Karpas-422 (cell line): ENCODE results near the gene PRRT3. TPM values are rescaled to one million over a fixed set of nuclear protein-coding genes. Genes with fewer than 3 reads are reported as not detected.
A peak's percentile ranks its signal among the peaks of the same experiment; 100 is the strongest.

Source experiments
- DNase-seq: peaks from one replicate; pipeline ENCODE4 v3.0.0-alpha.2; 2015
- H2AFZ ChIP-seq: fragments of 200-600 bp; sonication (generic); 2 replicates; pipeline ENCODE4 v1.6.1; 2014; ENCODE audit warnings: antibody characterized with exemption, low read length, mixed read lengths
- H3K27ac ChIP-seq: fragments of 200-600 bp; sonication (generic); 2 replicates; pipeline ENCODE4 v1.5.1; 2014; ENCODE audit warnings: mild to moderate bottlenecking, low read length, moderate library complexity
- H3K27me3 ChIP-seq: fragments of 200-600 bp; sonication (generic); 2 replicates; pipeline ENCODE4 v1.6.1; 2014; ENCODE audit warnings: low read length, mixed read lengths
- H3K36me3 ChIP-seq: fragments of 200-600 bp; sonication (generic); 2 replicates; pipeline ENCODE4 v1.6.1; 2014; ENCODE audit warnings: low read length, mixed read lengths; ENCODE audit not compliant: insufficient read depth
- H3K4me1 ChIP-seq: fragments of 200-600 bp; sonication (generic); 2 replicates; pipeline ENCODE4 v1.6.1; 2014; ENCODE audit warnings: mild to moderate bottlenecking, low read length, mixed read lengths
- H3K4me2 ChIP-seq: fragments of 200-600 bp; sonication (generic); 2 replicates; pipeline ENCODE4 v1.6.1; 2014; ENCODE audit warnings: low read length, low read depth, mild to moderate bottlenecking; ENCODE audit not compliant: poor library complexity, severe bottlenecking
- H3K4me3 ChIP-seq: fragments of 200-600 bp; sonication (generic); 2 replicates; pipeline ENCODE4 v1.5.1; 2014; ENCODE audit warnings: mild to moderate bottlenecking, antibody characterized with exemption, low read length, mixed read lengths
- H3K79me2 ChIP-seq: fragments of 200-600 bp; sonication (generic); 2 replicates; pipeline ENCODE4 v1.6.1; 2014; ENCODE audit warnings: mild to moderate bottlenecking, low read length, mixed read lengths
- H3K9ac ChIP-seq: fragments of 200-600 bp; sonication (generic); 2 replicates; pipeline ENCODE4 v1.6.0; 2014; ENCODE audit warnings: low read length
- H3K9me2 ChIP-seq: fragments of 200-600 bp; sonication (generic), shearing (Covaris generic); replicated peaks from 2 replicates; pipeline ENCODE4 v1.6.0; 2014; ENCODE audit warnings: mild to moderate bottlenecking, low read length, moderate library complexity; ENCODE audit not compliant: insufficient read depth
- H3K9me3 ChIP-seq: fragments of 300-700, 200-600 bp; sonication (generic); 2 replicates; pipeline ENCODE4 v1.6.1; 2014; ENCODE audit warnings: low read length, mixed read lengths
- H4K20me1 ChIP-seq: fragments of 200-600 bp; sonication (generic); 2 replicates; pipeline ENCODE4 v1.6.1; 2014; ENCODE audit warnings: mild to moderate bottlenecking, antibody characterized with exemption, low read length, low read depth; ENCODE audit not compliant: insufficient read depth
- total RNA-seq: library from RNA; depleted of rRNA; stranded (reverse); fragments of >200 nt; shearing (Covaris generic); gene quantifications from 2 replicates; pipeline ENCODE4 v1.2.3, GENCODE V29; 2014; ENCODE audit warnings: low replicate concordance

The PRRT3 gene
- total RNA-seq, 1 experiment from 2014 or later, result 1.0 TPM

DNA sequence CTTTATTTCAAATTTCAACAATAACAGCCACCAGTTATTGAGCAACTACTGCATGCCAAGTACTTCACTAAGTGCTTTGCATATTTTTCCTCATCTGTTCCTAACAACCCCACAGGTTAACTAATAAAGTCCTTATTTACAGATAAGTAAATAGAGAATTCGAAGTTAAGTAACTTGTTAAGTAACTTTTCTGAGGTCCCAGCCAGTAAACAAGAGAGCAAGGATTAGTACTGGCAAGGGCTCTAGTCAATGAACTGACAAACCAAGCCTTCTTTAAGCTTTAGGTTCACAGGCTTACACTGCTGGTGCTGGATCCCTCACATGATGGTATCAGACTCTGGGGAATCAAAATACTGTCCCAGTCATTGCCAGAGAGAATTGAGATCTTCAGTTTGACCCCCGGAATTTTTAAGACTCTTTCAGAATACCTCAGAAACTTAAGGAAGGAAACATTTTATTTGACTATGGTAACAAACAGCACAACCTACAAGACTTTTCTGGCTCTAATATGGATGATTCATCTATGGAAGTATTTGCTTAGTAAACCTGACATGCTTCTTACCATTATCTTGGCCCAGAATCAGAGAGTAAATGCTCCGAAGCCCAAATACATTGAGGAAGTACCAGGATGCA, 17.9 kb upstream of the PRRT3 start:
- H3K4me2 ChIP-seq, result no peak overlapping the region
- peaks cover 23% of the 10 kb centered on the region for H3K36me3 ChIP-seq
- no peak overlapping the region for H3K9ac ChIP-seq

DNA sequence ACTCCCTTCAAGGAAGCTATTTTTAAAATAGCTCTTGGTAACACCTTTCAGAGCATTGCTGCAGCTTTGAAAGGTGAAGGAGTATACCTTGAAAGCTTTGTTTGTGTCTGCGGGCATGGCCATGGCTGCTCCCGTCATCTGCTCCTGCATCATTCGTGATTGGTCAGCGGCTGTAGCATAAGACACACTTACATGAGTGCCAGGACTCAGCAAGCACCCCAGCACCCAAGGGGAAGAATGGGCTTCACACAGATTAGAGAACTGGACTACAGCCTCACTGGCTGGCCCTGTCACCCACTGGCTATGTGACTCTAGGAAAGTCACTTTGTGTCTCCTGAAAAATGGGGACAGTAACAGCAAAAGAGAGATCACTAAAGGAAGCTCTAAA, 17.4 kb upstream of the PRRT3 start:
- Histone ChIP-seq H3K27me3 (no peaks in the 10 kb centered on the region), H2AFZ (no peak overlapping the region), H3K4me1 (no peaks in the 10 kb centered on the region), H3K9me3 (no peaks in the 10 kb centered on the region), H3K4me3 (no peak overlapping the region), H3K9ac (no peak overlapping the region), H4K20me1 (no peaks in the 10 kb centered on the region), H3K79me2 (no peaks in the 10 kb centered on the region), H3K9me2 (no peaks in the 10 kb centered on the region), H3K4me2 (no peak overlapping the region), H3K36me3 (peaks cover 23% of the 10 kb centered on the region), H3K27ac (no peak overlapping the region)
- DNase-seq, result no peak

More for the DNA sequence above, 17.9 kb upstream of the PRRT3 start:
- H3K9me3 ChIP-seq, result no peaks in the 10 kb centered on the region
- no peak for DNase-seq
- H3K4me1 ChIP-seq, result no peaks in the 10 kb centered on the region
- no peaks in the 10 kb centered on the region for H3K9me2 ChIP-seq
- no peaks in the 10 kb centered on the region for H4K20me1 ChIP-seq
- no peak overlapping the region for H2AFZ ChIP-seq
- no peak overlapping the region for H3K4me3 ChIP-seq
- H3K79me2 ChIP-seq, result no peaks in the 10 kb centered on the region
- no peak overlapping the region for H3K27ac ChIP-seq
- H3K27me3 ChIP-seq, result no peaks in the 10 kb centered on the region

DNA sequence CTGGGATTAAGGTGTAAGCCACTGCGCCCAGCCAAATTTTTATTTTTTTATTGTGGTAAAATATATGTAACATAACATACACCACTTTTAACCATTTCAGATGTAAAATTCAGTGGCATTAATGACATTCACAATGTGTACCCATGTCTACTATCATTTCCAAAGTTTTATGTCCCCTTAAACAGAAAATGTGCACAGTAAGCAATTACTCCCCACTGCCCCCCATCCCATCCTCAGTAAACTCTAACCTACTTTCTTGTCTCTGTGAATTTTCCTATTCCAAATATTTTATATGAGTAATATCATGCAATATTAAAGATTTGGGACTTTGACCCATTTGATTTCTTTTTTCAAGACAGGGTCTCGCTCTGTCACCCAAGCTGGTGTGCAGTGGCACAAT, 14.6 kb upstream of the PRRT3 start:
- no peaks in the 10 kb centered on the region for H3K9me3 ChIP-seq
- H3K9me2 ChIP-seq, result no peaks in the 10 kb centered on the region
- no peak overlapping the region for H3K27ac ChIP-seq
- H3K9ac ChIP-seq, result no peak overlapping the region
- no peaks in the 10 kb centered on the region for H3K27me3 ChIP-seq
- no peaks in the 10 kb centered on the region for H3K4me1 ChIP-seq
- no peak for DNase-seq
- no peaks in the 10 kb centered on the region for H3K79me2 ChIP-seq
- no peaks in the 10 kb centered on the region for H4K20me1 ChIP-seq
- peaks cover 18% of the 10 kb centered on the region for H3K36me3 ChIP-seq
- no peak overlapping the region for H3K4me2 ChIP-seq
- H3K4me3 ChIP-seq, result no peak overlapping the region
- no peak overlapping the region for H2AFZ ChIP-seq

DNA sequence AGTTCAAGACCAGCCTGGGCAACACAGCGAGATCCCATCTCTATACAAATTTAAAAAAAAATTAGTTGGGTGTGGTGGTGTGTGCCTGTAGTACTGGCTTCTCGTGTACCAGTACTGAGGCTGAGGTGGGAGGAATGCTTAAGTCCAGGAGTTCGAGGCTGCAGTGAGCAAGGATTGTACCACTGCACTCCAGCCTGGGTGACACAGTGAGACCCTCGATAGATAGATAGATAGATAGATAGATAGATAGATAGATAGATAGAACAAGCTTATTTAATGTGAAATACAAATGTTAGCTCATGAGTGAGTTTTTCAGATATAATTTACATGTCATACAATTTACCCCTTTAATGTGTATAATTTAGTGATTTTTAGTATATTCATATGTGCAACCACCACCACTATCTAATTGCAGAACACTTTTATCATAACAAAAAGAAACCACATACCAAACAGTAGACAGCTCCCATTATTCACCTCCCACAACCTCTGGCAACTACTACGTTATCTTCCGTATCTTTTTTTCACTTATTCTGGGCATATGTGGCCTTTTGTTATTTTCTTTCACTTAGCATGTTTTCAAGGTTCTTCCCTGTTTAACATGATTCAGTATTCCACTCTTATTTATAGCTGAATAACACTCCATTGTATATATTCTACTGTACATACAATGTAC, 13.1 kb upstream of the PRRT3 start:
- no peaks in the 10 kb centered on the region for H3K9me2 ChIP-seq
- H4K20me1 ChIP-seq, result no peaks in the 10 kb centered on the region
- H3K4me2 ChIP-seq, result no peak overlapping the region
- H3K4me3 ChIP-seq, result no peak overlapping the region
- no peaks in the 10 kb centered on the region for H3K4me1 ChIP-seq
- H2AFZ ChIP-seq, result no peak overlapping the region
- H3K9me3 ChIP-seq, result no peaks in the 10 kb centered on the region
- H3K79me2 ChIP-seq, result no peaks in the 10 kb centered on the region
- H3K27ac ChIP-seq, result no peak overlapping the region
- H3K27me3 ChIP-seq, result no peaks in the 10 kb centered on the region
- no peak for DNase-seq
- H3K9ac ChIP-seq, result no peak overlapping the region
- H3K36me3 ChIP-seq, result peaks cover 14% of the 10 kb centered on the region

DNA sequence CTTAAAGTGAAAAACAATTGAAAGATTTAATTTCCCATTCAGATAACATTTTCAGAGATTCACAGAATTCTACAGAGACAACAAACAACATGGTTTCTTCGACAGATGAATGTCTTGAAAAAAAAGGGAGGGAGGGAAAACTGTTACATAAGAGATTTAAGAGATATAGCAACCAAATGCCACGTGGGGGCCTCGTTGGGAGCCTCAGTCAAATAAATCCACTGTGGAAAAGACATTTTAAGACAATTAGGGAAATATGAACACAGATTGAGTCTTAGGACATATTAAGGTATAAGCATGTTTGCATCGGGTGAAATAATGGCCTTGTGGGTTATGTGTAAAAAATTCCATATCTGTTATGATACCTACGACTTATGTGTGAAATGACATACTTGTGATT, 5.0 kb upstream of the PRRT3 start:
- DNase-seq, result no peak
- Histone ChIP-seq H3K27ac (no peak overlapping the region), H3K36me3 (no peaks in the 10 kb centered on the region)

DNA sequence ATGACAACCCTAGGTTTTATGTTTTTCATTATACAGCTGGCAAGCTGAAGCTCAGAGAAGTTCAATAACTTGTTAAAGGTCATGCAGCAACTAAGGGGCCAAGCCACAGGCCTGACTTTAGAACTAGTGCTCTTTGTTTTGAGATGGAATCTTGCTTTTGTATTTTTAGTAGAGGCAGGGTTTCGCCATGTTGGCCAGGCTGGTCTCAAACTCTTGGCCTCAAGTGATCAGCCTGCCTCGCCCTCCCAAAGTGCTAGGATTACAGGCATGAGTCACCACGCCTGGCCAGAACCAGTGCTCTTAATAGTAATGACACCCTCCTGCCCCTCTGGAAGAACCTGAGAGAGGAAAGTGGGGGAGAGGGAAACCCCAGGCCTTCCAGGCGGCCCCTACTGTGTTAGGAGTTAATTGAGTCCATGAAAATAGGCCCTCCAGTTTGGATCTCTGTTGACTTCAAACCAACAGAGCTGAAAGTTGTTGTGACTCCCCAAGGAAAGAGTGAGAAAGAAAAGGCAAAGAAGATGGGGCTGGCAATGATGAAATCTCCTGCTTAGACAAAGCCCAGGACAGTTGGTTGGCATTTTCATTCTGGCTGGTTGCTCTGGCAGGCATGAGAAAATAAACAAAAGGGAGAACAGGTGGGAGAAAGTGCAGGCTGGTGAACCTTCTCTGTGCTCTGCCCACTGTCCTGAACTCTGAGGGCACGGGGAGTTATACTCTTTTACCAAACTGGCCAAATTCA, 3.6 kb upstream of the PRRT3 start:
- Histone ChIP-seq H3K9me3 (no peaks in the 10 kb centered on the region), H4K20me1 (no peaks in the 10 kb centered on the region), H3K79me2 (no peaks in the 10 kb centered on the region), H3K4me3 (no peak overlapping the region), H2AFZ (no peak overlapping the region), H3K4me1 (peaks cover 12% of the 10 kb centered on the region), H3K27me3 (no peaks in the 10 kb centered on the region), H3K27ac (no peak overlapping the region), H3K4me2 (no peak overlapping the region), H3K9ac (no peak overlapping the region), H3K9me2 (no peaks in the 10 kb centered on the region), H3K36me3 (no peaks in the 10 kb centered on the region)
- no peak for DNase-seq

More for the DNA sequence above, 5.0 kb upstream of the PRRT3 start:
- Histone ChIP-seq H2AFZ (no peak overlapping the region), H3K9ac (no peak overlapping the region), H3K4me3 (no peak overlapping the region), H3K27me3 (no peaks in the 10 kb centered on the region), H3K9me3 (no peaks in the 10 kb centered on the region), H3K4me2 (no peak overlapping the region), H4K20me1 (no peaks in the 10 kb centered on the region), H3K79me2 (no peaks in the 10 kb centered on the region), H3K4me1 (no peaks in the 10 kb centered on the region), H3K9me2 (no peaks in the 10 kb centered on the region)

DNA sequence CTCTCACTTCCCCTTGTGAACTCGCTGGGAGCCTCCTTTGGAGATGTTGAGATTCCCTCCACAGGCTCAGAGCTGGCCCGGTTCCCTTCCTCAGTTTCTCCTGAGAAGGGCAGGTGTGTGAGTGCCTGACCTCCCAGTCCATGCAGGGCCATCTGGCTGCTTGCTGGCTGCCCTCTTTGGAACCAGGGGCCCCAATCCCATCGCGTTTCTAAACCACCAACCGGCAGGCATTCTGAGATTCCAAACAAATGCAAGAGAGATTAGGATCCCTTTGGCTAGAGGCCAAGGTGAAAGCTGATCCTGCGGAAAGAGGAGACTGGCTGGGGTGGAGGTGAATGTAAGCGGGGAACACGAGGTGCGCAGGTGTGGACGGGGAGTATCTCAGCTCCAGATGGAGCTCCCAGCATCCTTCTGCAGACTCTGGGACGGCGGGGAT, 2.9 kb upstream of the PRRT3 start:
- Histone ChIP-seq H3K9ac (no peak overlapping the region), H3K27me3 (no peaks in the 10 kb centered on the region), H3K27ac (no peak overlapping the region), H3K4me2 (no peak overlapping the region), H3K36me3 (no peaks in the 10 kb centered on the region), H2AFZ (no peak overlapping the region), H3K9me3 (no peaks in the 10 kb centered on the region), H3K4me1 (peaks cover 13% of the 10 kb centered on the region), H3K9me2 (no peaks in the 10 kb centered on the region), H4K20me1 (no peaks in the 10 kb centered on the region), H3K4me3 (no peak overlapping the region), H3K79me2 (no peaks in the 10 kb centered on the region)
- no peak for DNase-seq

DNA sequence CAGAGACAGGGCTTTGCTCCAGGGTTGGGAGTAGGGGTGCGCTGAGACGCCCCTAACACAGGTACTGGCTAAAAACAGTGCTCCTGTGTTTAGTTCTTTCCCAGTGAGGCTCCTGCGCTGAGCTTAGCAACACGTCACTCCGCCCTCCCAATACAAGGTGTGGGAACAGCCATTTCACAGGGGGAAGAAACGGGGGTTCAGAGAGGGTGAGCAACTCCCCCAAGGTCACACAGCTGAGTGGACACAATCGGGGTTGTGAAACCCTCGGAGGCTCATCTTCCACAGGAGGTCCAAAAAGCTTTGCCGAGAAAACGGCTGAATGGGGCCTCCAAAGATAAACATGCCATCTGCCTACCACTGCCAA, 628 bp downstream of the PRRT3 start:
- DNase-seq, result peak; percentile 47
- Histone ChIP-seq H3K27ac (no peak overlapping the region), H4K20me1 (no peaks in the 10 kb centered on the region), H2AFZ (peak overlapping the region; percentile 88; the same call in 1 of the 2 replicates), H3K9me3 (no peaks in the 10 kb centered on the region), H3K36me3 (no peaks in the 10 kb centered on the region), H3K9ac (peak overlapping the region; percentile 78), H3K27me3 (no peaks in the 10 kb centered on the region), H3K4me1 (peaks cover 13% of the 10 kb centered on the region), H3K4me3 (peak overlapping the region; percentile 93), H3K9me2 (no peaks in the 10 kb centered on the region), H3K4me2 (peak overlapping the region; percentile 93), H3K79me2 (no peaks in the 10 kb centered on the region)
